Thyroid gland (tissue), 4 donors: ENCODE results near the gene B4GALT5.

Source experiments
- POLR2A ChIP-seq, 2 donors: fragments of 450-650 bp; IDR thresholded peaks; one replicate each; pipeline ENCODE4 v1.6.1; 2017; ENCODE audit warnings: antibody characterized with exemption in 2 of 2, mild to moderate bottlenecking in 2 of 2, moderate library complexity in 1 of 2
- TF ChIP-seq, protein P1 (sequence below), 6 experiments: fragments of 200-600 bp in 3 of 6; fragments of 450-650 bp in 3 of 6; sonication (generic) in 3 of 6; IDR thresholded peaks; one replicate each; pipeline ENCODE4 v1.5.1; 2016 to 2019; ENCODE audit warnings: antibody characterized with exemption in 6 of 6, mild to moderate bottlenecking in 2 of 6, inconsistent platforms in 1 of 6, moderate library complexity in 1 of 6

DNA sequence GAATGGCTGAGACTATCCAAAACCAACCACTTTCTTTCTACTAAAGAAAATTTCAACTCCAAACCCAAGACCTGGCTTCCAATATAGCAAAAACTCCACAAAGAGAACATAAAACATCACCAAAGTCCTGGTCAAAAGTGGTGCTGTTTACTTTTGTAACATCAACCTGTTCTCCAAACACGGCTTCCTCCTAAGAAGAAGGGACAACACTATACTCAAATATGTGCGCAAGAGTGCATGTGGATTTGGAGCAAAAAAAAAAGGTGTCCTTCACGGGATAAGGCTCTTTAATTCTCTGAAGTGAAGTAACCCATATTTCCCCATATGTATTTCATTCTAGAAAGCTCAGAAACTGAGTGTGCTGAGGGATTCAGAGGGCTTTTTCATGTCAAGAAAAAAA, 6.6 kb downstream of the B4GALT5 start:
- TF ChIP-seq, protein P1, sequence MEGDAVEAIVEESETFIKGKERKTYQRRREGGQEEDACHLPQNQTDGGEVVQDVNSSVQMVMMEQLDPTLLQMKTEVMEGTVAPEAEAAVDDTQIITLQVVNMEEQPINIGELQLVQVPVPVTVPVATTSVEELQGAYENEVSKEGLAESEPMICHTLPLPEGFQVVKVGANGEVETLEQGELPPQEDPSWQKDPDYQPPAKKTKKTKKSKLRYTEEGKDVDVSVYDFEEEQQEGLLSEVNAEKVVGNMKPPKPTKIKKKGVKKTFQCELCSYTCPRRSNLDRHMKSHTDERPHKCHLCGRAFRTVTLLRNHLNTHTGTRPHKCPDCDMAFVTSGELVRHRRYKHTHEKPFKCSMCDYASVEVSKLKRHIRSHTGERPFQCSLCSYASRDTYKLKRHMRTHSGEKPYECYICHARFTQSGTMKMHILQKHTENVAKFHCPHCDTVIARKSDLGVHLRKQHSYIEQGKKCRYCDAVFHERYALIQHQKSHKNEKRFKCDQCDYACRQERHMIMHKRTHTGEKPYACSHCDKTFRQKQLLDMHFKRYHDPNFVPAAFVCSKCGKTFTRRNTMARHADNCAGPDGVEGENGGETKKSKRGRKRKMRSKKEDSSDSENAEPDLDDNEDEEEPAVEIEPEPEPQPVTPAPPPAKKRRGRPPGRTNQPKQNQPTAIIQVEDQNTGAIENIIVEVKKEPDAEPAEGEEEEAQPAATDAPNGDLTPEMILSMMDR (IDR thresholded peaks at IDR 0.05) = no peak
- no peak for TF ChIP-seq POLR2A (IDR thresholded peaks at IDR 0.05)
